ENCODE data around the gene MXI1. TPM values are rescaled to one million over a fixed set of nuclear protein-coding genes. Genes with fewer than 3 reads are reported as not detected.

The MXI1 gene
- total RNA-seq, 4 donors from 2014 or later = 32.3 to 40.0 (median 36.4) TPM

DNA sequence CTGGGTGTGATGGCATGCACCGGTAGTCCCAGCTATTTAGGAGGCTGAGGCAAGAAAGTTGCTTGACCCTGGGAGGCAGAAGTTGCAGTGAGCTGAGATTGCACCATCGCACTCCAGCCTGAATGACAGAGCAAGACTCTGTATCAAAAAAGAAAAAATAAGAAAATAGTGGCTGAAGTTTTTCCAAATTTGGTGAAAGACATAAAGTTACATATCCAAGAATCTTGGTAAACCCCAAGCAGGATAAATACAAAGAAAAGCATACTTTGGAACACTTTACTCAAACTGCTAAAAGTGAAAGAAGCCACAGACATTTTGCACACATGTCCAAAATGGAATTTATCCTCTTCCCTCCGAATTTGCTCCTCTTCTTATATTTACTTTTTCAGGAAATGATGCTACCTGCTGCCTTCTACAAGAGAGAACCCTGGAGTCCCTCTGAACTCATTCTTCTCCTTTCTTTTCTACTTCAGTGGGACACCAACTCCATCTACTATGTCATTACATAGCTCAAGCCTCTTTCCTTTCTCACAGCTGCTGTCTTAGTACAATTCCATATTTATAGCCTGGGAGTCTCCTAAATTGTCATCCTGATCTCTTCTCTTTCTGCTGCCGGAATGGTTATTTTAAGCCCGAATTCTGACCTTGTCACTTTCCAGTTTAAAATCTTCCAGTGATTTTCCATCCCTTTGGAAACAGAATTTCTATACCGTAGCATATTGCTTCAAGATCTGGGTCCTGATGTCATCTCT, 114.6 kb downstream of the MXI1 start:
- DNase-seq (ENCODE audit: low spot score) = no peak
- ATAC-seq (ENCODE audit: low FRiP score) = no peak
- TF ChIP-seq, protein P1, sequence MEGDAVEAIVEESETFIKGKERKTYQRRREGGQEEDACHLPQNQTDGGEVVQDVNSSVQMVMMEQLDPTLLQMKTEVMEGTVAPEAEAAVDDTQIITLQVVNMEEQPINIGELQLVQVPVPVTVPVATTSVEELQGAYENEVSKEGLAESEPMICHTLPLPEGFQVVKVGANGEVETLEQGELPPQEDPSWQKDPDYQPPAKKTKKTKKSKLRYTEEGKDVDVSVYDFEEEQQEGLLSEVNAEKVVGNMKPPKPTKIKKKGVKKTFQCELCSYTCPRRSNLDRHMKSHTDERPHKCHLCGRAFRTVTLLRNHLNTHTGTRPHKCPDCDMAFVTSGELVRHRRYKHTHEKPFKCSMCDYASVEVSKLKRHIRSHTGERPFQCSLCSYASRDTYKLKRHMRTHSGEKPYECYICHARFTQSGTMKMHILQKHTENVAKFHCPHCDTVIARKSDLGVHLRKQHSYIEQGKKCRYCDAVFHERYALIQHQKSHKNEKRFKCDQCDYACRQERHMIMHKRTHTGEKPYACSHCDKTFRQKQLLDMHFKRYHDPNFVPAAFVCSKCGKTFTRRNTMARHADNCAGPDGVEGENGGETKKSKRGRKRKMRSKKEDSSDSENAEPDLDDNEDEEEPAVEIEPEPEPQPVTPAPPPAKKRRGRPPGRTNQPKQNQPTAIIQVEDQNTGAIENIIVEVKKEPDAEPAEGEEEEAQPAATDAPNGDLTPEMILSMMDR (IDR thresholded peaks at IDR 0.05) = no peak

DNA sequence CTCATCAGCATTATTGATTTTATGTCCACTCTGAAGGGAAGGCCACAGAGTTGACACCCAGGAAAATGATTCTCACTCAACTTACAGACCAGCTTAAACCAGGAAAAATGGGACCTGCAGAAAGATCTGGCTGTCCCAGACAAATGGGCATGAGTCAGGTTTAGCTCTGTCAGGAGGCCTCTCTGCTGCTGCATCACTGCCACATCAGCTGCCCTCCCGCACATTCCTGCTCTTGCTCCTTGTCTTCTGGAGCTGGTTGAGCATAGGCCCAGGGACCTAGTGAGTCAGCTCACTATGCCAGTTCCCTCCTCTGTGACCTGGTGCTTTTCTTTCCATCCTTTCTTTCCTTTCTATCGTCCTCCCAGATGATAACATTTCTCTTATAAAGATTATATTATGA, 116.1 kb downstream of the MXI1 start:
- DNase-seq (ENCODE audit: low spot score) = no peak
- TF ChIP-seq, protein P1 (IDR thresholded peaks at IDR 0.05) = no peak
- peak; percentile 85 for ATAC-seq (ENCODE audit: low FRiP score)

DNA sequence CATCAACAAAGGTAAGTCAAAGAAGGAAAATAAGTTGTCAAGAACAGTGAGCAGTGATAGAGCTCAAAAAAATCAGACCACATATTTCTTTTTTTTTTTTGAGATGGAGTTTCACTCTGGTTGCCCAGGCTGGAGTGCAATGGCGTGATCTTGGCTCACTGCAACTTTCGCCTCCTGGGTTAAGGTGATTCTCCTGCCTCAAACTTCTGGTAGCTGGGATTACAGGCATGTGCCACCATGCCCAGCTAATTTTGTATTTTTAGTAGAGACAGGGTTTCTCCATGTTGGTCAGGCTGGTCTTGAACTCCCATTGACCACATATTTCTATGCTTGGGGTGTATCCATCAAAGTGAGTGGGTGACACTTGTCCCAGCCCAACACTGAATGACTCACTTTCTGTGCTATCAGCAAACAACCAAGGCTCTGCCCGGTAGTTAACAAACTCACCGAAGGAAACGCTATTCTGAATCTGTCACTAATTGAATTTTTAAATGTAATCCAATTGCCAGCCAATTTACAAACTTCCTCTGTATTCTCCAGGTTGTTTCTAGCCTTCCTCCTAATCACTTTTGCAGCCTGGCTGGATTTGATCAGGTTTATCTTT, 116.9 kb downstream of the MXI1 start:
- DNase-seq (ENCODE audit: low spot score) = no peak
- no peak for ATAC-seq (ENCODE audit: low FRiP score)
- TF ChIP-seq, protein P1 (IDR thresholded peaks at IDR 0.05) = no peak

DNA sequence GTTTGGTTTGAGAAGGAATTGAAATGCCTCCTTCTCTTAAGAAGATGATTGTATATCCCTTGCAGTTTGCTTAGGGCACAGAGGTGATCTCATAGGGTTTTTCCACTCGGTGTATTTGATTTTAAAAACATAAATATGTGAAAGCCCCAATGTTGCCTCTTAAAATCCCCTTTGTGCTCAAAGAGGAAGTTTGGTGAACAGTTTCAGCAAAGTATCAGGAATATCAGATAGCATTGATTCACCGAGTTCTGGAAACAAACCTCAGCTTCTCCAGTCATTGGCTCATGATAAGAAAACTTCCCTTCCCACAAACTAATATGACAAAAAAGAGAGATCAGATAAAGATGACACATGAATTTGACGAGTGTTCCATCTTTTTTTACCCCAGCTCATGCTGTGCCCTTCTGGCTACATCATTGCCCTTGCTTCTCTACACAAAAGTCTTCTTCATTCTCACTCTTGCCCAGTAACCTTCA, 117.4 kb downstream of the MXI1 start:
- TF ChIP-seq, protein P1 (IDR thresholded peaks at IDR 0.05) = no peak
- no peak for DNase-seq (ENCODE audit: low spot score)
- no peak for ATAC-seq (ENCODE audit: low FRiP score)

DNA sequence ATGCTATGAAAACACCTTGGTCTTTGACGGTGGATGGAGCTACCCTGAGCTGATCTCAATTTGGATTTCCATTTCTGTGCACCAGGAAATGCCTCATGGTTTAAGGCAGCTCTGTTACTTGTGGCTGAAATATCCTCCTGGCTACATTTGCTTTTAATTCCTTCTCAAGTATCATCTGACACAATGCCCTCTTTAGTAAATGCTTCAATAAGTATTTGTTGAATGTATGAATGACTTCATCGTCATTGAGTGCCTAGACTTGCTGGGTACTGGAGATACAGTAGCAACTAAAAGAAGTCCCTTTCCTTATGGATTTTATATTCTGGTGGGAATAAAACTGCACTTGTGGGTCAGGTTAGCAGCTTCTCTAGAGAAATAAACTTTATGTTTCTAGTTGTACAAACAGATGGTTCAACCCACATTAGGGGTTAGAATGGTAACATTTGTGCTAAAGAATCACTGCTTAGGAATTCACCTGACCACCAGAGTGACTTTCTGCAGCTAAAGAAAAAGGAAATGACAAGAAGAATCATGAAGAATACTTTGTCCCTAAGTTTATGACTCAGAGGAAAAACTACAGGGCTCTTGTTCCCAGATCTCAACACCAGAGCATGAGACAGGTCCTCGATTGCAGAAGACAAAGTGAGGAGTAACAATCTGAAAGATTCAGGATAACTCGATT, 119.1 kb downstream of the MXI1 start:
- no peak for DNase-seq (ENCODE audit: low spot score)
- no peak for ATAC-seq (ENCODE audit: low FRiP score)
- TF ChIP-seq, protein P1 (IDR thresholded peaks at IDR 0.05) = no peak

DNA sequence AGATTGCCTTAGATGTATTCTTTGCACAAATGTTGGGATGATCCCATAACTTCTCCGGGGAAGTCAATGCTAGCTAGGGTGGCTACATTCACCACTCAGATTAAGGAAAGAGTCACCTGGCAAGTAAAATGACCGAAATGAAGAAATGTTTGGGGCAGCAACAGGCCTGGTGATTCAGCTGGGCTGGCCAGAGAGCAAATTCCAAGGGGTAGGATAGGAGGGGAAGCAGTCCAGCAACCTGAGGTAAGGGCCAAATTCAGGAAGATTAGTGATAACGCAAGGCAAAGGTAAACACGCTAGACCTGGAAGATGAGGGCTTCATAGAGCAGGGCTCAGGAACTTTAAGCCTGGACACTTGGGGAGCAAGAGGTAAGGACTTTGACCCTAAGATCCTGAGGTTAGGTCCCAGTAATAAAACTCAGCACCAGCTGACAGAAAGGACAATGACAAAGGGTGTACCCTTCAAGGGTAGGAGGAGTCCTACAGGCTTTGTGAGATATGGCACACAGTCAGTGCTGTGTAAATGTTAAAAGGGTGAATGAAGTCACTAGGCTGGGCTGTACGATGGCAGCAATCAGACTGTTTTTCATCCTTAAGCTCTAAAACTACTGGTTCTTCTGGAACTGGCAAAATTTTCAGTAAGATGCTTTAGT, 120.0 kb downstream of the MXI1 start:
- TF ChIP-seq, protein P1 (IDR thresholded peaks at IDR 0.05) = no peak
- DNase-seq (ENCODE audit: low spot score) (no peak), ATAC-seq (ENCODE audit: low FRiP score) (no peak)

All from omental fat pad (tissue), 4 donors.